K562 (cell line): ENCODE data around the gene MYCBP. TPM values are rescaled to one million over a fixed set of nuclear protein-coding genes. Genes with fewer than 3 reads are reported as not detected.

Experiments
- ATAC-seq: fragments of 200-7000 bp; cut with Tn5 transposase; 3 replicates; pipeline ENCODE4 v1.9.1; 2020; ENCODE audit warnings: moderate library complexity
- BruUV-seq: library from RNA; stranded (reverse); fragments of 400-500 nt; replicated peaks from 2 replicates; lab custom pipeline; 2021; lab: Mats Ljungman, UMichigan
- CTCF ChIA-PET: fragments of 300-600 bp; formaldehyde crosslinking; extraction: SDS; loops from one replicate; lab custom pipeline; 2021; ENCODE audit warnings: low intra/inter-chr PET ratio; lab: Yijun Ruan, JAX
- POLR2A ChIA-PET: fragments of 300-600, 350-650 bp; sonication (Branson Sonifier 250); formaldehyde crosslinking; extraction: SDS; loops from one replicate; lab custom pipeline; 2021; ENCODE audit warnings: antibody characterized with exemption, inconsistent platforms; lab: Yijun Ruan, JAX
- DNase-seq, 4 experiments: peaks; one replicate each; pipeline versions ENCODE4 v3.0.0 to v3.0.0-alpha.2; 2011 to 2018; ENCODE audit warnings: low spot score in 3 of 4, mixed read lengths in 3 of 4; ENCODE audit errors: extremely low read depth in 1 of 4
- FAIRE-seq: peaks from 2 replicates; lab custom pipeline; 2011; peaks lifted over from hg19 to GRCh38; lab: Jason Lieb, UNC
- H2AFZ ChIP-seq: 2 replicates; pipeline ENCODE4 v1.6.0; 2011; ENCODE audit warnings: low read depth, low read length, control low read depth, inconsistent platforms
- H3K27ac ChIP-seq: fragments of 200-600 bp; 3 replicates; pipeline ENCODE4 v1.8.0; 2011; ENCODE audit warnings: low read depth, mild to moderate bottlenecking, control low read depth, inconsistent platforms, low read length, moderate library complexity, mixed read lengths; ENCODE audit errors: extremely low read depth
- H3K27me3 ChIP-seq, 2 experiments: fragments of 300-600 bp in 1 of 2; 2 replicates in 1 of 2; 3 replicates in 1 of 2; pipeline versions ENCODE4 v1.6.0 to v1.8.0; 2011; ENCODE audit warnings: inconsistent platforms in 2 of 2, low read length in 2 of 2, mild to moderate bottlenecking in 1 of 2, mixed read lengths in 1 of 2, moderate library complexity in 1 of 2; ENCODE audit not compliant: control insufficient read depth in 2 of 2, insufficient read depth in 2 of 2
- H3K36me3 ChIP-seq: fragments of 300-600 bp; 3 replicates; pipeline ENCODE4 v1.8.0; 2011; ENCODE audit warnings: mild to moderate bottlenecking, low read length, inconsistent platforms; ENCODE audit not compliant: control insufficient read depth, insufficient read depth
- H3K4me1 ChIP-seq, 2 experiments: fragments of 200-600 bp in 1 of 2; replicated peaks in 1 of 2; 2 replicates in 1 of 2; 3 replicates in 1 of 2; pipeline versions ENCODE4 v1.5.1 to v1.8.0; 2011; ENCODE audit warnings: inconsistent platforms in 2 of 2, low read length in 2 of 2, mild to moderate bottlenecking in 1 of 2, mixed read lengths in 1 of 2, moderate library complexity in 1 of 2; ENCODE audit not compliant: control insufficient read depth in 2 of 2, insufficient read depth in 2 of 2
- H3K4me2 ChIP-seq: 2 replicates; pipeline ENCODE4 v1.6.1; 2011; ENCODE audit warnings: low read length, control low read depth, inconsistent platforms, mixed read lengths; ENCODE audit not compliant: insufficient read depth
- H3K4me3 ChIP-seq: fragments of 200-600 bp; sonication (generic), shearing (Covaris generic); 2 replicates; pipeline ENCODE4 v1.5.1; 2016; ENCODE audit warnings: control low read depth, inconsistent platforms
- H3K79me2 ChIP-seq: fragments of 200-600 bp; 3 replicates; pipeline ENCODE4 v1.8.0; 2011; ENCODE audit warnings: low read length, inconsistent platforms; ENCODE audit not compliant: control insufficient read depth, insufficient read depth
- H3K9ac ChIP-seq, 2 experiments: 2 replicates each; pipeline versions ENCODE4 v1.6.0 to v1.6.1; 2011; ENCODE audit warnings: low read depth in 2 of 2, low read length in 2 of 2, control low read depth in 1 of 2, inconsistent platforms in 1 of 2, mild to moderate bottlenecking in 1 of 2, mixed read lengths in 1 of 2; ENCODE audit not compliant: insufficient read depth in 1 of 2
- H3K9me1 ChIP-seq: one replicate; pipeline ENCODE4 v1.6.0; 2011; ENCODE audit warnings: inconsistent platforms, mild to moderate bottlenecking, low read length, moderate library complexity; ENCODE audit not compliant: control insufficient read depth, insufficient read depth
- H3K9me3 ChIP-seq: replicated peaks from 2 replicates; pipeline ENCODE4 v1.5.1; 2011; ENCODE audit warnings: low read depth, low read length, inconsistent platforms; ENCODE audit not compliant: control insufficient read depth, insufficient read depth
- H4K20me1 ChIP-seq: replicated peaks from 2 replicates; pipeline ENCODE4 v1.6.1; 2011; ENCODE audit warnings: low read length, inconsistent platforms, mixed read lengths; ENCODE audit not compliant: control insufficient read depth, insufficient read depth
- ATF4 ChIP-seq: fragments of 450-650 bp; formaldehyde crosslinking; IDR thresholded peaks from 2 replicates; pipeline ENCODE4 v1.4.0; 2022; ENCODE audit warnings: mild to moderate bottlenecking, moderate library complexity
- CBFA2T3 ChIP-seq: fragments of 450-650 bp; IDR thresholded peaks from 2 replicates; pipeline ENCODE4 v1.6.1; 2017
- CBX5 ChIP-seq: IDR thresholded peaks from 2 replicates; pipeline ENCODE4 v1.6.1; 2014; ENCODE audit warnings: low read depth, borderline replicate concordance
- CHAMP1 ChIP-seq: fragments of 450-650 bp; IDR thresholded peaks from 2 replicates; pipeline ENCODE4 v1.6.1; 2016; ENCODE audit warnings: mild to moderate bottlenecking
- CLOCK ChIP-seq: fragments of 250-450 bp; sonication (Bioruptor Pico); IDR thresholded peaks from 2 replicates; pipeline ENCODE4 v1.4.0; 2020; ENCODE audit warnings: mild to moderate bottlenecking, moderate library complexity, borderline replicate concordance
- CSDE1 ChIP-seq, 2 experiments: fragments of 450-650 bp; IDR thresholded peaks; 2 replicates each; pipeline ENCODE4 v1.6.1; 2016; ENCODE audit warnings: mild to moderate bottlenecking in 1 of 2
- EGR1 ChIP-seq: fragments of 450-650 bp; conservative IDR thresholded peaks from 2 replicates; pipeline ENCODE4 v1.6.1; 2017; ENCODE audit warnings: mild to moderate bottlenecking
- HMG20B ChIP-seq: fragments of 250-450 bp; sonication (Bioruptor Pico); IDR thresholded peaks from 2 replicates; pipeline ENCODE4 v1.5.0; 2021; ENCODE audit warnings: mild to moderate bottlenecking
- MED1 ChIP-seq: sonication (generic); formaldehyde crosslinking; IDR thresholded peaks from 2 replicates; pipeline ENCODE4 v1.8.1; 2023; ENCODE audit warnings: missing genetic modification reagents, borderline replicate concordance
- PTBP1 ChIP-seq: fragments of 200-400 bp; formaldehyde crosslinking; IDR thresholded peaks from 2 replicates; pipeline ENCODE4 v1.6.1; 2017; ENCODE audit warnings: low read depth, low read length
- RHOXF2B ChIP-seq: fragments of 250-450 bp; sonication (Bioruptor Pico); conservative IDR thresholded peaks from 2 replicates; pipeline ENCODE4 v1.5.1; 2021
- SAP30 ChIP-seq: fragments of 200-600 bp; sonication (generic); IDR thresholded peaks from 2 replicates; pipeline ENCODE4 v1.6.1; 2012; ENCODE audit warnings: borderline replicate concordance, low read depth, mild to moderate bottlenecking, moderate library complexity, low read length, control low read depth, inconsistent platforms; ENCODE audit not compliant: insufficient read depth, poor library complexity, severe bottlenecking
- SOX6 ChIP-seq: fragments of 450-650 bp; IDR thresholded peaks from 2 replicates; pipeline ENCODE4 v1.6.1; 2014; ENCODE audit warnings: mild to moderate bottlenecking
- STAT5B ChIP-seq: fragments of 250-450 bp; sonication (Bioruptor Pico); IDR thresholded peaks from 2 replicates; pipeline ENCODE4 v1.8.0; 2021; ENCODE audit warnings: mild to moderate bottlenecking, inconsistent platforms
- ZNF143 ChIP-seq: sonication (generic); formaldehyde crosslinking; IDR thresholded peaks from 2 replicates; pipeline ENCODE4 v1.9.0; 2022; ENCODE audit warnings: mild to moderate bottlenecking, missing genetic modification reagents
- ZNF77 ChIP-seq: fragments of 250-450 bp; sonication (Bioruptor Pico); IDR thresholded peaks from 2 replicates; pipeline ENCODE4 v1.5.0; 2020
- WGBS: fragments of 100-300 bp; shearing (Covaris generic); methylation state at CpG from one replicate; pipeline ENCODE4 v1.1.6; 2016; ENCODE audit warnings: low coverage, mixed read lengths; ENCODE audit not compliant: insufficient coverage; ENCODE audit errors: missing lambda C conversion rate; 5-methylcytosine and 5-hydroxymethylcytosine counted together
- in situ Hi-C: fragments of 300-500 bp; cut with MboI; formaldehyde crosslinking; loops from 4 replicates; pipeline ENCODE4 v1.15.0; 2018; ENCODE audit warnings: inconsistent platforms, mixed read lengths
- intact Hi-C: fragments of 100-400 bp; cut with micrococcal nuclease; formaldehyde crosslinking; loops from 2 replicates; pipeline ENCODE4 v1.14.2; 2022
- polyA plus RNA-seq, 8 experiments: library from polyadenylated mRNA; depleted of rRNA in 4 of 8; stranded (reverse) in 5 of 8; unstranded in 3 of 8; fragments of >200 nt; fragmentation: Nextera tagmentation in 2 of 8; fragmentation: Illumina TruSeq in 1 of 8; extraction: Ambion mirVana in 2 of 8; extraction: Trizol in 1 of 8; gene quantifications; 2 replicates each; pipeline versions ENCODE4 v1.2.1 to v1.2.3, GENCODE V29; 2011 to 2014; ENCODE audit warnings: inconsistent platforms in 1 of 8, missing spikeins in 1 of 8
- total RNA-seq, 7 experiments: library from RNA; depleted of rRNA in 6 of 7; stranded (reverse); fragments of >200 nt in 6 of 7; fragmentation: Illumina TruSeq in 2 of 7; extraction: Trizol in 2 of 7; gene quantifications; 2 replicates each; pipeline versions ENCODE4 v1.2.1 to v1.2.3, GENCODE V29; 2011 to 2021; ENCODE audit warnings: low replicate concordance in 1 of 7

The MYCBP gene
- total and polyA plus RNA-seq, 9 of the 15 experiments (the other 6 are each of a cell fraction or from before 2014, with no cell fraction given), result 32.3 to 253 (median 72.9) TPM

GRCh38 chr1:38852780-38853179, 20.4 kb downstream of the MYCBP start:
- in situ Hi-C loops, result no loop called here
- no TSS peak for BruUV-seq
- H3K27ac ChIP-seq, result no peak overlapping the region
- no peak for FAIRE-seq
- no peak for DNase-seq
- intact Hi-C loops, result no loop called here
- no peaks in the 10 kb centered on the region for H3K27me3 ChIP-seq
- no peak overlapping the region for H3K4me3 ChIP-seq
- no peak overlapping the region for H3K9ac ChIP-seq
- POLR2A ChIA-PET, result interaction anchor here (0.6 to 0.7 kb wide), 4 partner anchors 8 to 539 kb away, joined by 3 to 4 read pairs (median 3); partner anchors contain the start of gene MACF1
- peaks cover 4 to 5% of the 10 kb centered on the region in 2 experiments; a peak in 4 of 5 replicates for H3K4me1 ChIP-seq
- H3K36me3 ChIP-seq, result peaks cover 59% of the 10 kb centered on the region
- no peak for ATAC-seq
- no peaks in the 10 kb centered on the region for H3K9me1 ChIP-seq
- no peaks in the 10 kb centered on the region; the same call in none of the 2 replicates for H4K20me1 ChIP-seq
- CTCF ChIA-PET, result no interaction called here
- WGBS, result 66% methylated on average over 4 of the region's 4 CpGs
- H3K4me2 ChIP-seq, result no peak overlapping the region
- no peaks in the 10 kb centered on the region for H3K9me3 ChIP-seq
- peaks cover 3% of the 10 kb centered on the region for H3K79me2 ChIP-seq
- no peak overlapping the region for H2AFZ ChIP-seq
- TF ChIP-seq CLOCK (CRISPR knock-in tag) (no peak), STAT5B (CRISPR knock-in tag) (no peak), CHAMP1 (no peak), HMG20B (CRISPR knock-in tag) (no peak), CBFA2T3 (no peak), EGR1 (no peak), PTBP1 (no peak), ZNF143 (CRISPR knock-in tag) (no peak), CBX5 (no peak), RHOXF2B (CRISPR knock-in tag) (no peak), SAP30 (no peak), ATF4 (CRISPR knock-in tag) (no peak), ZNF77 (CRISPR knock-in tag) (no peak), MED1 (CRISPR knock-in tag) (no peak), CSDE1 (IDR thresholded peaks at IDR 0.05) (no peak), SOX6 (no peak)
